WTC11 (cell line): ENCODE data around the gene CSF1. TPM values are rescaled to one million over a fixed set of nuclear protein-coding genes. Genes with fewer than 3 reads are reported as not detected.

ENCODE experiments used
- ATAC-seq: fragments of 200-7000 bp; cut with Tn5 transposase; 2 replicates; pipeline ENCODE4 v1.10.0; 2021; ENCODE audit warnings: mild to moderate bottlenecking, moderate library complexity
- CTCF ChIA-PET: fragments of 300-600 bp; sonication (Branson Sonifier 250); formaldehyde crosslinking; loops from one replicate; lab custom pipeline; 2021; ENCODE audit warnings: antibody characterized with exemption; lab: Charles Lee
- POLR2A ChIA-PET: fragments of 350-600 bp; sonication (Branson Sonifier 250); formaldehyde crosslinking; loops from one replicate; lab custom pipeline; 2021; ENCODE audit warnings: antibody characterized with exemption; lab: Charles Lee
- DNase-seq: peaks from one replicate; pipeline ENCODE4 v3.0.0; 2021; ENCODE audit warnings: low spot score
- H3K27ac Mint-ChIP-seq: 2 replicates; pipeline ENCODE4 v1.8.0; 2021; ENCODE audit warnings: mixed read lengths
- H3K27me3 Mint-ChIP-seq: 2 replicates; pipeline ENCODE4 v1.8.0; 2021; ENCODE audit warnings: low read depth, mild to moderate bottlenecking, moderate library complexity, mixed read lengths
- H3K36me3 Mint-ChIP-seq: 2 replicates; pipeline ENCODE4 v1.8.0; 2021; ENCODE audit warnings: mixed read lengths
- H3K4me1 Mint-ChIP-seq: 2 replicates; pipeline ENCODE4 v1.8.0; 2022; ENCODE audit warnings: mixed read lengths
- H3K4me3 Mint-ChIP-seq: 2 replicates; pipeline ENCODE4 v1.8.0; 2021; ENCODE audit warnings: mild to moderate bottlenecking, moderate library complexity, mixed read lengths
- H3K9me3 Mint-ChIP-seq: 2 replicates; pipeline ENCODE4 v1.8.0; 2021; ENCODE audit warnings: mixed read lengths
- ATF3 ChIP-seq: sonication (generic); formaldehyde crosslinking; conservative IDR thresholded peaks from 2 replicates; pipeline ENCODE4 v1.8.1; 2022; ENCODE audit warnings: mild to moderate bottlenecking, missing genetic modification reagents
- CREM ChIP-seq: sonication (generic); formaldehyde crosslinking; IDR thresholded peaks from 2 replicates; pipeline ENCODE4 v1.8.1; 2022; ENCODE audit warnings: mild to moderate bottlenecking, missing genetic modification reagents, moderate library complexity
- ERG ChIP-seq: fragments of 250-450 bp; sonication (Bioruptor Pico); IDR thresholded peaks from 2 replicates; pipeline ENCODE4 v1.8.0; 2021; ENCODE audit warnings: mild to moderate bottlenecking
- FOXJ3 ChIP-seq: sonication (generic); formaldehyde crosslinking; IDR thresholded peaks from 2 replicates; pipeline ENCODE4 v1.9.0; 2021; ENCODE audit warnings: missing genetic modification reagents, mild to moderate bottlenecking, borderline replicate concordance
- GTF2I ChIP-seq: fragments of 250-450 bp; sonication (Bioruptor Pico); conservative IDR thresholded peaks from 2 replicates; pipeline ENCODE4 v1.4.0; 2021; ENCODE audit warnings: mild to moderate bottlenecking
- HMGXB4 ChIP-seq: sonication (generic); formaldehyde crosslinking; IDR thresholded peaks from 2 replicates; pipeline ENCODE4 v1.8.1; 2023; ENCODE audit warnings: mild to moderate bottlenecking, moderate library complexity, missing genetic modification reagents
- MXD4 ChIP-seq: fragments of 250-450 bp; sonication (Bioruptor Pico); IDR thresholded peaks from 2 replicates; pipeline ENCODE4 v1.8.0; 2021; ENCODE audit warnings: mild to moderate bottlenecking, moderate library complexity, borderline replicate concordance
- MYBL2 ChIP-seq: sonication (generic); formaldehyde crosslinking; IDR thresholded peaks from 2 replicates; pipeline ENCODE4 v1.8.1; 2023; ENCODE audit warnings: mild to moderate bottlenecking, moderate library complexity, missing genetic modification reagents
- NFYB ChIP-seq: sonication (generic); formaldehyde crosslinking; conservative IDR thresholded peaks from 2 replicates; pipeline ENCODE4 v1.8.0; 2022; ENCODE audit warnings: low read depth, missing genetic modification reagents
- NR1H2 ChIP-seq: sonication (generic); formaldehyde crosslinking; IDR thresholded peaks from 2 replicates; pipeline ENCODE4 v1.9.0; 2021; ENCODE audit warnings: mild to moderate bottlenecking, moderate library complexity, missing genetic modification reagents
- NR3C1 ChIP-seq: sonication (generic); formaldehyde crosslinking; conservative IDR thresholded peaks from 2 replicates; pipeline ENCODE4 v1.8.1; 2023; ENCODE audit warnings: low read depth, mild to moderate bottlenecking, missing genetic modification reagents
- OVOL2 ChIP-seq: fragments of 250-450 bp; sonication (Bioruptor Pico); IDR thresholded peaks from 2 replicates; pipeline ENCODE4 v1.9.0; 2021; ENCODE audit warnings: mild to moderate bottlenecking, borderline replicate concordance
- USF2 ChIP-seq: sonication (generic); formaldehyde crosslinking; IDR thresholded peaks from 2 replicates; pipeline ENCODE4 v1.8.1; 2023; ENCODE audit warnings: mild to moderate bottlenecking, missing genetic modification reagents, moderate library complexity
- ZNF416 ChIP-seq: fragments of 250-450 bp; sonication (Bioruptor Pico); IDR thresholded peaks from 2 replicates; pipeline ENCODE4 v1.9.0; 2021; ENCODE audit warnings: mild to moderate bottlenecking, inconsistent platforms
- ZNF423 ChIP-seq: fragments of 250-450 bp; sonication (Bioruptor Pico); IDR thresholded peaks from 2 replicates; pipeline ENCODE4 v2.1.2; 2022; ENCODE audit warnings: mild to moderate bottlenecking, moderate library complexity
- ZNF512 ChIP-seq: sonication (generic); formaldehyde crosslinking; IDR thresholded peaks from 2 replicates; pipeline ENCODE4 v1.8.1; 2022; ENCODE audit warnings: missing genetic modification reagents, borderline replicate concordance
- ZSCAN18 ChIP-seq: fragments of 250-450 bp; sonication (Bioruptor Pico); IDR thresholded peaks from 2 replicates; pipeline ENCODE4 v2.1.2; 2022; ENCODE audit warnings: mild to moderate bottlenecking, moderate library complexity
- total RNA-seq: library from RNA; stranded (reverse); gene quantifications from 3 replicates; pipeline ENCODE4 v1.2.3, GENCODE V29; 2021

CSF1 gene
- total RNA-seq, 1 experiment from 2014 or later = 3.0 TPM

- no peak overlapping the region for H3K27ac Mint-ChIP-seq
- no peaks in the 10 kb centered on the region for H3K9me3 Mint-ChIP-seq
- peaks cover 5% of the 10 kb centered on the region; the same call in 1 of the 2 replicates for H3K27me3 Mint-ChIP-seq
- CTCF ChIA-PET = interaction anchor here (0.7 to 2.2 kb wide), 5 partner anchors 31 to 153 kb away, joined by 3 to 13 read pairs (median 4); partner anchors contain the start of gene AHCYL1
- POLR2A ChIA-PET = no interaction called here
- ATAC-seq (peak; percentile 50; the same call in 1 of the 2 replicates), DNase-seq (no peak)
- H3K4me1 Mint-ChIP-seq = no peaks in the 10 kb centered on the region
- H3K36me3 Mint-ChIP-seq = no peaks in the 10 kb centered on the region
- no peak overlapping the region for H3K4me3 Mint-ChIP-seq
- no peak for TF ChIP-seq OVOL2
- no peak for TF ChIP-seq NFYB
These were observed 17.9 kb upstream of the CSF1 start for GRCh38 chr1:109892561-109893368.

- DNase-seq (no peak), ATAC-seq (no peak)
- Mint-ChIP-seq H3K9me3 (no peaks in the 10 kb centered on the region), H3K27ac (no peak overlapping the region), H3K36me3 (no peaks in the 10 kb centered on the region), H3K4me3 (no peak overlapping the region), H3K27me3 (peaks cover 5% of the 10 kb centered on the region; the same call in 1 of the 2 replicates), H3K4me1 (no peaks in the 10 kb centered on the region)
- CTCF ChIA-PET = interaction anchor here (0.7 to 2.2 kb wide), 3 partner anchors 30 to 117 kb away, joined by 3 to 13 read pairs (median 4); partner anchors contain the start of gene AHCYL1
- POLR2A ChIA-PET = no interaction called here
- TF ChIP-seq MXD4 (CRISPR knock-in tag) (no peak), NR1H2 (CRISPR knock-in tag) (no peak), USF2 (CRISPR knock-in tag) (no peak), GTF2I (CRISPR knock-in tag) (no peak), ZNF416 (CRISPR knock-in tag) (no peak), ZNF423 (CRISPR knock-in tag) (no peak), NR3C1 (CRISPR knock-in tag) (no peak), CREM (no peak), ZSCAN18 (CRISPR knock-in tag) (no peak), ATF3 (CRISPR knock-in tag) (no peak), ZNF512 (CRISPR knock-in tag) (no peak)
These were observed 17.0 kb upstream of the CSF1 start for GRCh38 chr1:109893532-109894171.

- ATAC-seq = no peak
- POLR2A ChIA-PET = no interaction called here
- Mint-ChIP-seq H3K4me3 (no peak overlapping the region), H3K9me3 (no peaks in the 10 kb centered on the region), H3K4me1 (no peaks in the 10 kb centered on the region), H3K36me3 (no peaks in the 10 kb centered on the region), H3K27ac (no peak overlapping the region), H3K27me3 (peaks cover 5% of the 10 kb centered on the region; the same call in 1 of the 2 replicates)
- no peak for DNase-seq
- CTCF ChIA-PET = no interaction called here
- TF ChIP-seq MYBL2 (CRISPR knock-in tag) = no peak
- no peak for TF ChIP-seq USF2 (CRISPR knock-in tag)
- TF ChIP-seq HMGXB4 (CRISPR knock-in tag) = no peak
- no peak for TF ChIP-seq ERG (CRISPR knock-in tag)
- no peak for TF ChIP-seq FOXJ3 (CRISPR knock-in tag)
These were observed 15.6 kb upstream of the CSF1 start for GRCh38 chr1:109894823-109895719.
